HFFc6 (cell line): ENCODE measurements around the gene GPR21. TPM values are rescaled to one million over a fixed set of nuclear protein-coding genes. Genes with fewer than 3 reads are reported as not detected.

Experiments used
- DNase-seq: peaks from one replicate; pipeline ENCODE4 v3.0.0-alpha.2; 2018
- H3K27ac Mint-ChIP-seq: 2 replicates; pipeline ENCODE4 v1.8.0; 2020; ENCODE audit warnings: mild to moderate bottlenecking, mixed read lengths
- H3K27me3 Mint-ChIP-seq: 2 replicates; pipeline ENCODE4 v1.8.0; 2021; ENCODE audit warnings: mild to moderate bottlenecking, moderate library complexity, mixed read lengths; ENCODE audit not compliant: insufficient read depth
- H3K36me3 Mint-ChIP-seq: 2 replicates; pipeline ENCODE4 v1.8.0; 2021; ENCODE audit warnings: low read depth, mixed read lengths
- H3K4me1 Mint-ChIP-seq: 2 replicates; pipeline ENCODE4 v1.8.0; 2020; ENCODE audit warnings: low read depth, mixed read lengths
- H3K4me3 Mint-ChIP-seq: 2 replicates; pipeline ENCODE4 v1.8.0; 2020; ENCODE audit warnings: mild to moderate bottlenecking, moderate library complexity, mixed read lengths
- H3K9me3 Mint-ChIP-seq: 2 replicates; pipeline ENCODE4 v1.8.0; 2020; ENCODE audit warnings: mild to moderate bottlenecking, mixed read lengths
- CTCF ChIP-seq: fragments of 200-600 bp; sonication (generic); IDR thresholded peaks from 2 replicates; pipeline ENCODE4 v1.5.0; 2021; ENCODE audit warnings: antibody characterized with exemption, mild to moderate bottlenecking
- total RNA-seq, 6 experiments: library from RNA; stranded (reverse); fragmentation: NEBNext Ultra II Directional; extraction: Animal tissue kit (Norgen Biotek cat#: 25700); gene quantifications; 2 replicates in 1 of 6; 3 replicates in 5 of 6; pipeline ENCODE4 v1.2.3, GENCODE V29; 2021

Gene GPR21
- total RNA-seq, 6 experiments from 2014 or later: 0.26 TPM; not detected in 5

GRCh38 chr9:122996586-122996985 is 36.9 kb upstream of the GPR21 start:
- no peaks in the 10 kb centered on the region for H3K27me3 Mint-ChIP-seq
- no peak overlapping the region for H3K4me3 Mint-ChIP-seq
- H3K27ac Mint-ChIP-seq: no peak overlapping the region
- TF ChIP-seq CTCF: no peak
- H3K9me3 Mint-ChIP-seq: no peaks in the 10 kb centered on the region
- H3K36me3 Mint-ChIP-seq: peaks cover 19% of the 10 kb centered on the region
- H3K4me1 Mint-ChIP-seq: peaks cover 16% of the 10 kb centered on the region
- DNase-seq: no peak

- H3K36me3 Mint-ChIP-seq: peaks cover 19% of the 10 kb centered on the region
- no peak overlapping the region for H3K4me3 Mint-ChIP-seq
- H3K27ac Mint-ChIP-seq: no peak overlapping the region
- H3K27me3 Mint-ChIP-seq: no peaks in the 10 kb centered on the region
- no peaks in the 10 kb centered on the region for H3K9me3 Mint-ChIP-seq
- TF ChIP-seq CTCF: no peak
- peaks cover 22% of the 10 kb centered on the region for H3K4me1 Mint-ChIP-seq
- DNase-seq: no peak
Measured at GRCh38 chr9:122998448-122998847, 35.0 kb upstream of the GPR21 start.

- Mint-ChIP-seq H3K4me3 (no peak overlapping the region), H3K4me1 (peaks cover 30% of the 10 kb centered on the region), H3K27me3 (no peaks in the 10 kb centered on the region), H3K36me3 (peaks cover 19% of the 10 kb centered on the region), H3K9me3 (no peaks in the 10 kb centered on the region), H3K27ac (peak overlapping the region; percentile 6; the same call in 1 of the 2 replicates)
- no peak for TF ChIP-seq CTCF
- DNase-seq: peak; percentile 0
Measured at GRCh38 chr9:123000371-123001068, 32.9 kb upstream of the GPR21 start.

GRCh38 chr9:123002754-123003153 is 30.7 kb upstream of the GPR21 start:
- H3K27ac Mint-ChIP-seq: peak overlapping the region; percentile 74
- TF ChIP-seq CTCF: no peak
- H3K27me3 Mint-ChIP-seq: no peaks in the 10 kb centered on the region
- H3K4me3 Mint-ChIP-seq: no peak overlapping the region
- no peaks in the 10 kb centered on the region for H3K9me3 Mint-ChIP-seq
- no peak for DNase-seq
- H3K36me3 Mint-ChIP-seq: peaks cover 15% of the 10 kb centered on the region
- H3K4me1 Mint-ChIP-seq: peaks cover 30% of the 10 kb centered on the region

GRCh38 chr9:123003466-123003865 is 30.0 kb upstream of the GPR21 start:
- no peak for TF ChIP-seq CTCF
- H3K36me3 Mint-ChIP-seq: peaks cover 15% of the 10 kb centered on the region
- no peaks in the 10 kb centered on the region for H3K27me3 Mint-ChIP-seq
- no peaks in the 10 kb centered on the region for H3K9me3 Mint-ChIP-seq
- peak overlapping the region; percentile 74 for H3K27ac Mint-ChIP-seq
- H3K4me3 Mint-ChIP-seq: no peak overlapping the region
- peak; percentile 19 for DNase-seq
- H3K4me1 Mint-ChIP-seq: peaks cover 30% of the 10 kb centered on the region
